D721Med (cell line): Measurements from ENCODE around the gene PDLIM1.
"Not testable (repeated sequence)": the region's sequence is repeated elsewhere in the genome, so short reads cannot be mapped to it uniquely, and the experiment has no call there.

ENCODE experiments used
- DNase-seq: peaks from one replicate; pipeline ENCODE4 v3.0.0; 2011; ENCODE audit warnings: low spot score; ENCODE audit not compliant: insufficient read length
- FAIRE-seq: peaks from 2 replicates; lab custom pipeline; 2011; peaks lifted over from hg19 to GRCh38; lab: Jason Lieb, UNC
- TF ChIP-seq, protein P1 (sequence below): IDR thresholded peaks from 2 replicates; pipeline ENCODE4 v1.5.1; 2012; ENCODE audit warnings: mild to moderate bottlenecking, control low read depth; ENCODE audit not compliant: insufficient read depth; ENCODE audit errors: missing control alignments

The PDLIM1 gene

DNA sequence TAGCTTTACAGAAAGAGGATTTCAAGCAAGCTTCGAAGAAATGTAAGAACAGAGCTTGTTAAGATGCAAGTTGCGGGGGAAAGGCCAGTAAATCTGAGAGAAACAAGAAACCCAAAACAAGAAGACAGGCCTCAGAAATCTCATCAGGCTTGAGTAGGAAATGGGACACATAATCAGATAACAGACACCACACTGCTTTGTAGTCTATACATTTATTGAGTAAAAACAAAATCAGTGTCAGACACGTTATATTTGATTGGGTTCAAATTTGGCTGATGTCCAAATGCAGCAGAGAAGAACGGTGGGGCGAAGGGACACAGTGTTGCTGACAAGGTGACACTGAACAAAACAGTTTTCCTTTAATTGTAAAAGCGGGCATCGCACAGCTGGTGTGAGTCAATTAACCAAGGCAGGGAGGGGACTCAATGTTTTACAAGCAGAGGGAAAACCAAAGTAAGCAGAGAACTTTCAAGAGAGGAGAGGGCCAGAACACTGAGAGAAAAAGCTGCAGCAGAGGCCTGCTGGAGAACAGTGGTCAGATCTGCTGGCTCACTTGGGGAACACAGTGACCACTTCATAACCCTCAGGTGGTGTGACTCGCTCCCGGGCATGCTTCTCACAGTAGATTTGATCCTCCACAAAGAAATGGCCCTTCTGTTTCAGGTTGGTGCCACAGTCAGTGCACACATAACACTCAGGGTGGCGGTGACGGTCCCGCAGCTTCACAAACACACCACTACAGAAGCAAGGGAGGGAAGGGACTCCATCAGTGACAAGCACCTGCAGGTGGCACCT, 53.2 kb downstream of the PDLIM1 start:
- DNase-seq, result no peak
- no peak for FAIRE-seq
- TF ChIP-seq, protein P1, sequence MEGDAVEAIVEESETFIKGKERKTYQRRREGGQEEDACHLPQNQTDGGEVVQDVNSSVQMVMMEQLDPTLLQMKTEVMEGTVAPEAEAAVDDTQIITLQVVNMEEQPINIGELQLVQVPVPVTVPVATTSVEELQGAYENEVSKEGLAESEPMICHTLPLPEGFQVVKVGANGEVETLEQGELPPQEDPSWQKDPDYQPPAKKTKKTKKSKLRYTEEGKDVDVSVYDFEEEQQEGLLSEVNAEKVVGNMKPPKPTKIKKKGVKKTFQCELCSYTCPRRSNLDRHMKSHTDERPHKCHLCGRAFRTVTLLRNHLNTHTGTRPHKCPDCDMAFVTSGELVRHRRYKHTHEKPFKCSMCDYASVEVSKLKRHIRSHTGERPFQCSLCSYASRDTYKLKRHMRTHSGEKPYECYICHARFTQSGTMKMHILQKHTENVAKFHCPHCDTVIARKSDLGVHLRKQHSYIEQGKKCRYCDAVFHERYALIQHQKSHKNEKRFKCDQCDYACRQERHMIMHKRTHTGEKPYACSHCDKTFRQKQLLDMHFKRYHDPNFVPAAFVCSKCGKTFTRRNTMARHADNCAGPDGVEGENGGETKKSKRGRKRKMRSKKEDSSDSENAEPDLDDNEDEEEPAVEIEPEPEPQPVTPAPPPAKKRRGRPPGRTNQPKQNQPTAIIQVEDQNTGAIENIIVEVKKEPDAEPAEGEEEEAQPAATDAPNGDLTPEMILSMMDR, result no peak

GRCh38 chr10:95236068-95236903, 54.5 kb downstream of the PDLIM1 start:
- FAIRE-seq (no peak), DNase-seq (no peak)
- TF ChIP-seq, protein P1, result no peak

- FAIRE-seq (no peak), DNase-seq (no peak)
- TF ChIP-seq, protein P1, result no peak
These were observed 55.1 kb downstream of the PDLIM1 start for GRCh38 chr10:95235676-95236067.

GRCh38 chr10:95234951-95235350, 55.9 kb downstream of the PDLIM1 start:
- DNase-seq (no peak), FAIRE-seq (no peak)
- TF ChIP-seq, protein P1, result no peak

- DNase-seq, result no peak
These were observed 57.3 kb downstream of the PDLIM1 start for GRCh38 chr10:95233377-95234034.

GRCh38 chr10:95230677-95231586, 59.9 kb downstream of the PDLIM1 start:
- not testable (repeated sequence) for FAIRE-seq, DNase-seq

More at GRCh38 chr10:95233377-95234034, 57.3 kb downstream of the PDLIM1 start:
- TF ChIP-seq, protein P1, result no peak
- FAIRE-seq, result no peak
